Muscle layer of duodenum (tissue), 2 donors: ENCODE measurements around the gene ARID1B.
A peak's percentile ranks its signal among the peaks of the same experiment; 100 is the strongest.

Experiments
- H3K27ac ChIP-seq: one replicate; pipeline ENCODE4 v1.7.0; 2013; ENCODE audit warnings: mild to moderate bottlenecking, low read length
- H3K27me3 ChIP-seq: one replicate; pipeline ENCODE4 v1.7.0; 2013; ENCODE audit warnings: low read depth, mild to moderate bottlenecking, control low read depth, low read length
- H3K36me3 ChIP-seq, 2 donors: one replicate each; pipeline ENCODE4 v1.7.0; 2013; ENCODE audit warnings: low read length in 2 of 2, control low read depth in 1 of 2, mild to moderate bottlenecking in 1 of 2; ENCODE audit not compliant: insufficient read depth in 2 of 2, control insufficient read depth in 1 of 2
- H3K4me1 ChIP-seq, 2 donors: one replicate each; pipeline ENCODE4 v1.7.0; 2013; ENCODE audit warnings: low read length in 2 of 2, mild to moderate bottlenecking in 2 of 2, control low read depth in 1 of 2, moderate library complexity in 1 of 2; ENCODE audit not compliant: insufficient read depth in 2 of 2, control insufficient read depth in 1 of 2
- H3K4me3 ChIP-seq, 2 donors: one replicate each; pipeline ENCODE4 v1.7.0; 2013; ENCODE audit warnings: low read length in 2 of 2, low read depth in 1 of 2, mild to moderate bottlenecking in 1 of 2
- H3K9me3 ChIP-seq, 2 donors: one replicate each; pipeline ENCODE4 v1.7.0; 2013; ENCODE audit warnings: low read length in 2 of 2, control low read depth in 1 of 2, mild to moderate bottlenecking in 1 of 2; ENCODE audit not compliant: control insufficient read depth in 1 of 2
- donor health status: healthy.

The ARID1B gene

GRCh38 chr6:157021344-157021992 is 244.3 kb downstream of the ARID1B start:
- H3K27ac ChIP-seq: peak overlapping the region; percentile 91
- peaks cover 0 to 11% of the 10 kb centered on the region in 2 donors for H3K36me3 ChIP-seq
- H3K9me3 ChIP-seq: no peaks in the 10 kb centered on the region
- H3K27me3 ChIP-seq: no peaks in the 10 kb centered on the region
- H3K4me1 ChIP-seq: peaks cover 12% of the 10 kb centered on the region in 2 donors
- H3K4me3 ChIP-seq: peak overlapping the region; percentile 72 to 77

- Histone ChIP-seq H3K27me3 (no peaks in the 10 kb centered on the region), H3K36me3 (peaks cover 0 to 11% of the 10 kb centered on the region in 2 donors), H3K9me3 (no peaks in the 10 kb centered on the region), H3K4me1 (peaks cover 12% of the 10 kb centered on the region in 2 donors), H3K27ac (peak overlapping the region; percentile 91), H3K4me3 (peak overlapping the region; percentile 72 to 77)
Measured at GRCh38 chr6:157021993-157022740, 245.0 kb downstream of the ARID1B start.

- H3K27me3 ChIP-seq: no peaks in the 10 kb centered on the region
- peaks cover 12% of the 10 kb centered on the region in 2 donors for H3K4me1 ChIP-seq
- no peaks in the 10 kb centered on the region for H3K9me3 ChIP-seq
- H3K27ac ChIP-seq: no peak overlapping the region
- H3K36me3 ChIP-seq: peaks cover 0 to 11% of the 10 kb centered on the region in 2 donors
- no peak overlapping the region for H3K4me3 ChIP-seq
Measured at GRCh38 chr6:157023958-157024357, 246.8 kb downstream of the ARID1B start.

- Histone ChIP-seq H3K9me3 (no peaks in the 10 kb centered on the region), H3K36me3 (peaks cover 0 to 11% of the 10 kb centered on the region in 2 donors), H3K4me3 (no peak overlapping the region), H3K27ac (no peak overlapping the region), H3K27me3 (no peaks in the 10 kb centered on the region), H3K4me1 (peaks cover 9 to 12% of the 10 kb centered on the region in 2 donors)
Measured at GRCh38 chr6:157024745-157025144, 247.6 kb downstream of the ARID1B start.

DNA sequence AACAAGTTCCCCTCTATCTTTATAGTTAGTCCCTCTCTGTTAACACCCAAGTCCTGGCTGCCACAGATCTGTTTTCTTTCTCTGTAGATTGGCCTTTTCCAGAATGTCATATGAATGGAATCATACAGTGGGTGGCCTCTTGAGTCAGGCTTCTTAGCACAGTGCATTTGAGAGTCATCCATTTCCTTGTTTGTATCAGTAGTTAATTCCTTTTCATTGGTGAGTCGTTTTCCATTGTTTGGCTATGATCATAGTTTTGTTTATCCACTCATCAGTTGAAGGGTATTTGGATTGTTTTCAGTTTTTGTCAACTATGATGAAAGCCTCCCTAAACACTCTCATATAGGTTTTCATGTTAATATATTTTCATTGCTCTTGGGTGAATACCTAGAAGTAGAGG is 248.3 kb downstream of the ARID1B start:
- Histone ChIP-seq H3K36me3 (peaks cover 0 to 11% of the 10 kb centered on the region in 2 donors), H3K4me1 (peaks cover 8 to 12% of the 10 kb centered on the region in 2 donors), H3K27me3 (no peaks in the 10 kb centered on the region), H3K9me3 (no peaks in the 10 kb centered on the region), H3K27ac (no peak overlapping the region), H3K4me3 (no peak overlapping the region)

- no peaks in the 10 kb centered on the region for H3K9me3 ChIP-seq
- H3K27ac ChIP-seq: no peak overlapping the region
- H3K4me3 ChIP-seq: no peak overlapping the region
- no peaks in the 10 kb centered on the region for H3K36me3 ChIP-seq
- peaks cover 0 to 17% of the 10 kb centered on the region in 2 donors for H3K4me1 ChIP-seq
- H3K27me3 ChIP-seq: no peaks in the 10 kb centered on the region
Measured at GRCh38 chr6:157029980-157030690, 253.0 kb downstream of the ARID1B start.

- H3K9me3 ChIP-seq: no peaks in the 10 kb centered on the region
- H3K27ac ChIP-seq: no peak overlapping the region
- H3K27me3 ChIP-seq: no peaks in the 10 kb centered on the region
- no peak overlapping the region for H3K4me3 ChIP-seq
- H3K4me1 ChIP-seq: peaks cover 3 to 23% of the 10 kb centered on the region in 2 donors
- no peaks in the 10 kb centered on the region for H3K36me3 ChIP-seq
Measured at GRCh38 chr6:157030755-157031154, 253.6 kb downstream of the ARID1B start.

- Histone ChIP-seq H3K36me3 (no peaks in the 10 kb centered on the region), H3K27me3 (no peaks in the 10 kb centered on the region), H3K4me3 (peak overlapping the region; percentile 67 to 87), H3K27ac (peak overlapping the region; percentile 89), H3K4me1 (peaks cover 12 to 32% of the 10 kb centered on the region in 2 donors), H3K9me3 (no peaks in the 10 kb centered on the region)
Measured at GRCh38 chr6:157032923-157033322, 255.7 kb downstream of the ARID1B start.

- Histone ChIP-seq H3K27me3 (no peaks in the 10 kb centered on the region), H3K4me1 (peaks cover 12 to 32% of the 10 kb centered on the region in 2 donors), H3K27ac (peak overlapping the region; percentile 89), H3K9me3 (no peaks in the 10 kb centered on the region), H3K36me3 (no peaks in the 10 kb centered on the region), H3K4me3 (peak overlapping the region; percentile 67 to 87)
Measured at GRCh38 chr6:157033428-157034140, 256.4 kb downstream of the ARID1B start.

GRCh38 chr6:157034436-157035230 is 257.5 kb downstream of the ARID1B start:
- H3K27ac ChIP-seq: no peak overlapping the region
- no peaks in the 10 kb centered on the region for H3K36me3 ChIP-seq
- no peaks in the 10 kb centered on the region for H3K27me3 ChIP-seq
- H3K9me3 ChIP-seq: no peaks in the 10 kb centered on the region
- H3K4me3 ChIP-seq: peak overlapping the region in 1 of 2 donors; percentile 0
- peaks cover 12 to 32% of the 10 kb centered on the region in 2 donors for H3K4me1 ChIP-seq
